Endothelial cell of umbilical vein (primary cell): ENCODE results near the gene VPS16. TPM values are rescaled to one million over a fixed set of nuclear protein-coding genes. Genes with fewer than 3 reads are reported as not detected.

ENCODE experiments used
- BruUV-seq: library from RNA; stranded (reverse); fragments of 400-500 nt; replicated peaks from 2 replicates; lab custom pipeline; 2021; lab: Mats Ljungman, UMichigan
- CTCF ChIA-PET: fragments of 300-600, 350-600 bp; sonication (Branson Sonifier 250); formaldehyde crosslinking; loops from one replicate; lab custom pipeline; 2021; ENCODE audit warnings: antibody characterized with exemption, inconsistent platforms; lab: Charles Lee
- POLR2A ChIA-PET: fragments of 300-600, 350-600 bp; sonication (Branson Sonifier 250); formaldehyde crosslinking; loops from one replicate; lab custom pipeline; 2021; ENCODE audit warnings: antibody characterized with exemption, inconsistent platforms; lab: Charles Lee
- DNase-seq: peaks from one replicate; pipeline ENCODE4 v3.0.0-alpha.2; 2011; ENCODE audit warnings: low read depth, low spot score
- FAIRE-seq: peaks from 2 replicates; lab custom pipeline; 2011; peaks lifted over from hg19 to GRCh38; lab: Jason Lieb, UNC
- H2AFZ ChIP-seq: 2 replicates; pipeline ENCODE4 v1.6.0; 2012; ENCODE audit warnings: low read depth, low read length, control low read depth, inconsistent platforms
- H3K27ac ChIP-seq: 2 replicates; pipeline ENCODE4 v1.5.1; 2011; ENCODE audit warnings: low read depth, mild to moderate bottlenecking, control low read depth, low read length, moderate library complexity; ENCODE audit not compliant: insufficient read depth
- H3K27me3 ChIP-seq, 2 experiments: 2 replicates each; pipeline versions ENCODE4 v1.6.0 to v1.6.1; 2011; ENCODE audit warnings: low read length in 2 of 2, mixed read lengths in 1 of 2; ENCODE audit not compliant: control insufficient read depth in 2 of 2, insufficient read depth in 2 of 2
- H3K36me3 ChIP-seq, 2 experiments: 2 replicates in 1 of 2; 3 replicates in 1 of 2; pipeline ENCODE4 v1.5.1; 2011; ENCODE audit warnings: low read length in 2 of 2, mild to moderate bottlenecking in 1 of 2, moderate library complexity in 1 of 2; ENCODE audit not compliant: control insufficient read depth in 2 of 2, insufficient read depth in 2 of 2; ENCODE audit errors: extremely low read depth in 1 of 2
- H3K4me1 ChIP-seq: 3 replicates; pipeline ENCODE4 v1.5.1; 2011; ENCODE audit warnings: mild to moderate bottlenecking, low read length; ENCODE audit not compliant: control insufficient read depth, insufficient read depth; ENCODE audit errors: extremely low read depth
- H3K4me2 ChIP-seq: 2 replicates; pipeline ENCODE4 v1.6.1; 2011; ENCODE audit warnings: low read length, control low read depth, mixed read lengths; ENCODE audit not compliant: insufficient read depth
- H3K4me3 ChIP-seq, 3 experiments: fragments of 200-600 bp in 1 of 3; sonication (generic), shearing (Covaris generic) in 1 of 3; replicated peaks in 1 of 3; 2 replicates each; pipeline ENCODE4 v1.5.1; 2011 to 2016; ENCODE audit warnings: control low read depth in 3 of 3, low read length in 3 of 3, mild to moderate bottlenecking in 2 of 3, inconsistent platforms in 1 of 3, low read depth in 1 of 3, moderate library complexity in 1 of 3; ENCODE audit not compliant: insufficient read depth in 1 of 3
- H3K79me2 ChIP-seq: 2 replicates; pipeline ENCODE4 v1.6.0; 2012; ENCODE audit warnings: low read length, inconsistent platforms; ENCODE audit not compliant: control insufficient read depth, insufficient read depth
- H3K9ac ChIP-seq: replicated peaks from 2 replicates; pipeline ENCODE3; 2011; ENCODE audit warnings: low read length, control low read depth; ENCODE audit not compliant: insufficient read depth; ENCODE audit errors: extremely low read depth
- H3K9me1 ChIP-seq: replicated peaks from 3 replicates; pipeline ENCODE4 v1.6.0; 2011; ENCODE audit warnings: mild to moderate bottlenecking, low read length; ENCODE audit not compliant: control insufficient read depth, insufficient read depth; ENCODE audit errors: extremely low read depth
- H3K9me3 ChIP-seq: replicated peaks from 2 replicates; pipeline ENCODE4 v1.5.1; 2012; ENCODE audit warnings: low read length, inconsistent platforms; ENCODE audit not compliant: control insufficient read depth, insufficient read depth
- H4K20me1 ChIP-seq: replicated peaks from 2 replicates; pipeline ENCODE3; 2011; ENCODE audit warnings: mild to moderate bottlenecking, low read length; ENCODE audit not compliant: control insufficient read depth, insufficient read depth; ENCODE audit errors: extremely low read depth
- EZH2 ChIP-seq: IDR thresholded peaks from 2 replicates; pipeline ENCODE4 v1.6.1; 2012; ENCODE audit warnings: borderline replicate concordance, low read depth, mild to moderate bottlenecking, moderate library complexity, low read length, inconsistent platforms; ENCODE audit not compliant: severe bottlenecking
- MYC ChIP-seq: IDR thresholded peaks from one replicate; pipeline ENCODE4 v1.6.1; 2011; ENCODE audit warnings: mild to moderate bottlenecking, low read depth, low read length
- dilution Hi-C: fragments of 300-500 bp; cut with MboI; formaldehyde crosslinking; loops from one replicate; pipeline ENCODE4 v1.15.0; 2019; ENCODE audit warnings: low sequenced_read_pairs; ENCODE audit not compliant: extremely low pct_ligation_motif_present
- intact Hi-C: fragments of 100-400 bp; cut with micrococcal nuclease; formaldehyde crosslinking; loops from one replicate; pipeline ENCODE4 v1.10.0; 2022
- polyA plus RNA-seq, 4 experiments: library from polyadenylated mRNA; depleted of rRNA in 3 of 4; stranded (reverse) in 3 of 4; unstranded in 1 of 4; fragments of >200 nt; gene quantifications; 2 replicates each; pipeline versions ENCODE4 v1.2.1 to v1.2.3, GENCODE V29; 2011 to 2012; ENCODE audit warnings: missing spikeins in 1 of 4
- total RNA-seq: library from RNA; stranded (reverse); gene quantifications from 2 replicates; pipeline ENCODE4 v1.2.3, GENCODE V29; 2021
- TF ChIP-seq, protein P1 (sequence below): IDR thresholded peaks from 2 replicates; pipeline ENCODE4 v1.6.1; 2011; ENCODE audit not compliant: insufficient read depth, insufficient read length
- TF ChIP-seq, protein P2 (sequence below), 2 donors: IDR thresholded peaks; 1 replicate in 1 of 2; 2 replicates in 1 of 2; pipeline ENCODE4 v1.5.1; 2011; ENCODE audit warnings: low read length in 2 of 2, mild to moderate bottlenecking in 2 of 2, moderate library complexity in 2 of 2, control low read depth in 1 of 2, inconsistent platforms in 1 of 2, low read depth in 1 of 2; ENCODE audit not compliant: insufficient read depth in 1 of 2; ENCODE audit errors: extremely low read depth in 1 of 2

Gene VPS16
- total and polyA plus RNA-seq, 2 donors (not counting 3 experiments of a cell fraction or from before 2014, with no cell fraction given) = 37.6 to 42.3 TPM

DNA sequence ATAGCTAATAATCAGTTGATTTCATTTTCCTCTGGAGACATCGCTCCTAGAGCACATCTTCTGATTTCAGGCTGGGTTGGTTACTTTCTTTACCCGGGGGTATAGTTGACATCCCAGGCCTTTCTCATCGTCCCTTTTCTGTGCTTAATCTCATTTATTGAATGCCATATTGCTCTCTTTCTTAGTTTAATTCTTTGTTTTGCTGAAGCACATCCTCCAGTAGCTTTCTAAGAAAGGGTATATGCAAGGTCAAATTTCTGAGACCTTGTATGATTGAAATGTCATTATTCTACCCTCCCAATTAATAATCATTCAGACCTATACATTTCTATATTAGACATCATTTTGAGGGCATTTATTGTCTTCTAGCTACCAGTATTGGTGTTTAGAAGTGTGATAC is 28.4 kb upstream of the VPS16 start:
- no peak overlapping the region for H3K27ac ChIP-seq
- peaks cover 6 to 21% of the 10 kb centered on the region in 2 experiments for H3K27me3 ChIP-seq
- H3K9me3 ChIP-seq = peaks cover 1% of the 10 kb centered on the region
- intact Hi-C loops = no loop called here
- H3K9ac ChIP-seq = no peak overlapping the region
- TF ChIP-seq, protein P1, sequence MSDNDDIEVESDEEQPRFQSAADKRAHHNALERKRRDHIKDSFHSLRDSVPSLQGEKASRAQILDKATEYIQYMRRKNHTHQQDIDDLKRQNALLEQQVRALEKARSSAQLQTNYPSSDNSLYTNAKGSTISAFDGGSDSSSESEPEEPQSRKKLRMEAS = no peak
- ChIA-PET CTCF (interaction anchor here (1.2 kb wide), 1 partner anchor 40 kb away, joined by 3 read pairs; no protein-coding TSS in a partner anchor), POLR2A (no interaction called here)
- H3K36me3 ChIP-seq = no peaks in the 10 kb centered on the region
- no peaks in the 10 kb centered on the region for H3K4me1 ChIP-seq
- DNase-seq = no peak
- FAIRE-seq = no peak
- BruUV-seq = no TSS peak
- H2AFZ ChIP-seq = no peak overlapping the region
- no peak overlapping the region for H3K4me2 ChIP-seq
- H3K9me1 ChIP-seq = no peaks in the 10 kb centered on the region
- H3K4me3 ChIP-seq = no peak overlapping the region
- dilution Hi-C loops = no loop called here
- no peaks in the 10 kb centered on the region for H4K20me1 ChIP-seq
- no peaks in the 10 kb centered on the region for H3K79me2 ChIP-seq

DNA sequence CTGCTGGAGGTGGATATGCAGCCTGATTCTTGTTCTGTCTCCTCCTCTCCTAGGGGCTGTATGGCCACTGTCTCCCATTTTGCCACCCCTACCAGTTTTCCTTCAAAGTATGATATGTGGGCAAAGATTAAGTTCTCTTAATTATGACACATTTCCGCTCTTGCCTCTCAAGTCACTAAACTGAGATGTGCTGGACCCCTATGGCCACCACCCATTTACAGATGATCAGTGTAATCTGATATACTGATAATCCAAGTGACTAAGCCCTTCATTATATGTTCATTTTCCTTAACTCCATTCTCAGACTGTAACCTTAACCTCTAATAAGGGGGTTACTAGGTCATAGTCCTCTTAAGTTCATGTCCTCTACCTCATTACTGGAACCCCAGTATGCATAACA is 26.5 kb upstream of the VPS16 start:
- TF ChIP-seq, protein P2, sequence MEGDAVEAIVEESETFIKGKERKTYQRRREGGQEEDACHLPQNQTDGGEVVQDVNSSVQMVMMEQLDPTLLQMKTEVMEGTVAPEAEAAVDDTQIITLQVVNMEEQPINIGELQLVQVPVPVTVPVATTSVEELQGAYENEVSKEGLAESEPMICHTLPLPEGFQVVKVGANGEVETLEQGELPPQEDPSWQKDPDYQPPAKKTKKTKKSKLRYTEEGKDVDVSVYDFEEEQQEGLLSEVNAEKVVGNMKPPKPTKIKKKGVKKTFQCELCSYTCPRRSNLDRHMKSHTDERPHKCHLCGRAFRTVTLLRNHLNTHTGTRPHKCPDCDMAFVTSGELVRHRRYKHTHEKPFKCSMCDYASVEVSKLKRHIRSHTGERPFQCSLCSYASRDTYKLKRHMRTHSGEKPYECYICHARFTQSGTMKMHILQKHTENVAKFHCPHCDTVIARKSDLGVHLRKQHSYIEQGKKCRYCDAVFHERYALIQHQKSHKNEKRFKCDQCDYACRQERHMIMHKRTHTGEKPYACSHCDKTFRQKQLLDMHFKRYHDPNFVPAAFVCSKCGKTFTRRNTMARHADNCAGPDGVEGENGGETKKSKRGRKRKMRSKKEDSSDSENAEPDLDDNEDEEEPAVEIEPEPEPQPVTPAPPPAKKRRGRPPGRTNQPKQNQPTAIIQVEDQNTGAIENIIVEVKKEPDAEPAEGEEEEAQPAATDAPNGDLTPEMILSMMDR (IDR thresholded peaks at IDR 0.05; ENCODE audit: extremely low read depth in 1 of 2, insufficient read depth in 1 of 2, low read depth in 1 of 2, low read length in 2 of 2) = no peak
- TF ChIP-seq EZH2 (no peak), MYC (no peak)
- no peak overlapping the region for H3K9ac ChIP-seq
- H3K79me2 ChIP-seq = no peaks in the 10 kb centered on the region
- FAIRE-seq = no peak
- no peak overlapping the region for H3K27ac ChIP-seq
- no peaks in the 10 kb centered on the region for H3K4me1 ChIP-seq
- ChIA-PET POLR2A (no interaction called here), CTCF (no interaction called here)
- no peaks in the 10 kb centered on the region for H3K9me1 ChIP-seq
- no peaks in the 10 kb centered on the region for H4K20me1 ChIP-seq
- no peak for DNase-seq
- peaks cover 1% of the 10 kb centered on the region for H3K9me3 ChIP-seq
- H3K36me3 ChIP-seq = no peaks in the 10 kb centered on the region
- no TSS peak for BruUV-seq
- H3K27me3 ChIP-seq = peaks cover 4 to 9% of the 10 kb centered on the region in 2 experiments
- H3K4me2 ChIP-seq = no peak overlapping the region
- intact Hi-C loops = no loop called here
- dilution Hi-C loops = no loop called here
- H2AFZ ChIP-seq = no peak overlapping the region
- no peak overlapping the region for H3K4me3 ChIP-seq
